Peyer's patch (tissue), 4 donors: ENCODE measurements around the gene SH3RF1.

ENCODE experiments used
- CTCF ChIP-seq, 6 experiments: fragments of 450-650 bp in 4 of 6; fragments of 200-600 bp in 2 of 6; sonication (generic) in 1 of 6; IDR thresholded peaks; one replicate each; pipeline ENCODE4 v1.5.1; 2017 to 2019; ENCODE audit warnings: antibody characterized with exemption in 6 of 6, mild to moderate bottlenecking in 3 of 6, moderate library complexity in 1 of 6
- POLR2A ChIP-seq, 2 donors: fragments of 450-650 bp; IDR thresholded peaks; one replicate each; pipeline ENCODE4 v1.5.1; 2017; ENCODE audit warnings: antibody characterized with exemption in 2 of 2, mild to moderate bottlenecking in 2 of 2, moderate library complexity in 2 of 2

GRCh38 chr4:169195032-169195431 is 75.7 kb downstream of the SH3RF1 start:
- TF ChIP-seq POLR2A (IDR thresholded peaks at IDR 0.05) (no peak), CTCF (IDR thresholded peaks at IDR 0.05) (no peak)
